Upper lobe of right lung (tissue), 1 donor: ENCODE data around the gene CTSG. TPM values are rescaled to one million over a fixed set of nuclear protein-coding genes. Genes with fewer than 3 reads are reported as not detected.
"Not testable (repeated sequence)": the region's sequence is repeated elsewhere in the genome, so short reads cannot be mapped to it uniquely, and the experiment has no call there.

ENCODE experiments used
- ATAC-seq: fragments of 200-7000 bp; cut with Tn5 transposase; one replicate; pipeline ENCODE4 v1.9.1; 2020; ENCODE audit warnings: mild to moderate bottlenecking, moderate library complexity
- DNase-seq: peaks from one replicate; pipeline ENCODE4 v3.0.0-alpha.2; 2020
- H3K27ac ChIP-seq: fragments of 200-600 bp; one replicate; pipeline ENCODE4 v1.8.0; 2022
- H3K27me3 ChIP-seq: fragments of 200-600 bp; one replicate; pipeline ENCODE4 v1.8.0; 2022; ENCODE audit warnings: mild to moderate bottlenecking
- H3K36me3 ChIP-seq: fragments of 200-600 bp; one replicate; pipeline ENCODE4 v1.8.0; 2022
- H3K4me1 ChIP-seq: fragments of 200-600 bp; one replicate; pipeline ENCODE4 v1.8.0; 2022
- H3K4me3 ChIP-seq: fragments of 200-600 bp; one replicate; pipeline ENCODE4 v1.8.0; 2022; ENCODE audit warnings: mild to moderate bottlenecking
- H3K9me3 ChIP-seq: fragments of 200-600 bp; one replicate; pipeline ENCODE4 v1.8.0; 2022
- intact Hi-C: fragments of 100-400 bp; cut with DNase I; formaldehyde crosslinking; loops from one replicate; pipeline ENCODE4 v1.11.0; 2022
- total RNA-seq: library from RNA; stranded (reverse); fragmentation: NEBNext Ultra II Directional; extraction: Animal tissue kit (Norgen Biotek cat#: 25700); gene quantifications from one replicate; pipeline ENCODE4 v1.2.1, GENCODE V29; 2021
- TF ChIP-seq, protein P1 (sequence below): fragments of 200-600 bp; IDR thresholded peaks from one replicate; pipeline ENCODE4 v1.8.0; 2022; ENCODE audit warnings: antibody characterized with exemption
- donor health status: DM: no; HTN: yes; CAD: no; lungs with severe emphysema.

The CTSG gene
- total RNA-seq, 1 donor from 2014 or later: 9.7 TPM

DNA sequence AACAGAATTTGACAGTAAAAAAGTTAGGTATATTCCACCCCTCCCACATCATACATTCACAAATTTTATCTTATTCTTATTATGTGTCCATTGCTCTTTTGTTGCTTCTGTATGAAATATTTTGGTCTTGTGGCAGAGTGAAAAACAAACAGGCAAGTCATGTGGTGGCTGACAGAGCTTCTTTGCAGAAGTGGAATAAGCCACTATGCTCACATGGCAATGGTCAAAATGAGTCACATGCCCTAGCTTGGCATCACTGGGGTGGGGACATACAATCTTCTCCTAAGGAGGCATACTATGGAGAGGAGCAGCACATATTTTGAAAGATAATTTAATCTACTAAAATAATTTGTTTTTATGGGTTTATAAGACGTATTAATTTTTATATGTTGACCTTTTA lies 40.3 kb downstream of the CTSG start:
- H3K4me3 ChIP-seq: no peak overlapping the region
- ATAC-seq (peak; percentile 74), DNase-seq (no peak)
- TF ChIP-seq, protein P1, sequence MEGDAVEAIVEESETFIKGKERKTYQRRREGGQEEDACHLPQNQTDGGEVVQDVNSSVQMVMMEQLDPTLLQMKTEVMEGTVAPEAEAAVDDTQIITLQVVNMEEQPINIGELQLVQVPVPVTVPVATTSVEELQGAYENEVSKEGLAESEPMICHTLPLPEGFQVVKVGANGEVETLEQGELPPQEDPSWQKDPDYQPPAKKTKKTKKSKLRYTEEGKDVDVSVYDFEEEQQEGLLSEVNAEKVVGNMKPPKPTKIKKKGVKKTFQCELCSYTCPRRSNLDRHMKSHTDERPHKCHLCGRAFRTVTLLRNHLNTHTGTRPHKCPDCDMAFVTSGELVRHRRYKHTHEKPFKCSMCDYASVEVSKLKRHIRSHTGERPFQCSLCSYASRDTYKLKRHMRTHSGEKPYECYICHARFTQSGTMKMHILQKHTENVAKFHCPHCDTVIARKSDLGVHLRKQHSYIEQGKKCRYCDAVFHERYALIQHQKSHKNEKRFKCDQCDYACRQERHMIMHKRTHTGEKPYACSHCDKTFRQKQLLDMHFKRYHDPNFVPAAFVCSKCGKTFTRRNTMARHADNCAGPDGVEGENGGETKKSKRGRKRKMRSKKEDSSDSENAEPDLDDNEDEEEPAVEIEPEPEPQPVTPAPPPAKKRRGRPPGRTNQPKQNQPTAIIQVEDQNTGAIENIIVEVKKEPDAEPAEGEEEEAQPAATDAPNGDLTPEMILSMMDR: no peak
- no peak overlapping the region for H3K27ac ChIP-seq
- no peaks in the 10 kb centered on the region for H3K27me3 ChIP-seq
- no peaks in the 10 kb centered on the region for H3K4me1 ChIP-seq
- no peaks in the 10 kb centered on the region for H3K9me3 ChIP-seq
- intact Hi-C loops: no loop called here
- no peaks in the 10 kb centered on the region for H3K36me3 ChIP-seq

DNA sequence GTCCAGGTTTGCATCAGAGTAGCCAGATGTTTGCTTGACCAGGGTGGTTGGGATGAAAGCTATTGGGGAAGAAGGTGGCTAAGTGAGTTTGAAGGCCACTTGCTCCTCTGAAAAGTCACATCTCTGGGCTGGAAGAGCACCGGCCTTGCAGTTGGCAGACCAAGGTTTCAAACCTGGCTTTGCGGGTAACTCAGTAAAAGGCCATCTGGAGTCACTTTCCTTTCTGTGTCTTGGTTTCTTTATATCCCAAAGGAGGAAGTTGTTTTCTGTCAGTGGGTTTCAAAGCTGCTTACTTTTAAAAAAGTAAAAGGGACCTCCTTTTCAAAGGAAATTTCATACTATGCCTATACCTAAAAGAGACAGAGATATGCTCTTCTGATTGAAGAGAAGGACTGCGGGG lies 41.8 kb downstream of the CTSG start:
- H3K27me3 ChIP-seq: no peaks in the 10 kb centered on the region
- ATAC-seq (no peak), DNase-seq (no peak)
- no peaks in the 10 kb centered on the region for H3K36me3 ChIP-seq
- TF ChIP-seq, protein P1: no peak
- H3K4me1 ChIP-seq: no peaks in the 10 kb centered on the region
- no peaks in the 10 kb centered on the region for H3K9me3 ChIP-seq
- H3K27ac ChIP-seq: no peak overlapping the region
- no peak overlapping the region for H3K4me3 ChIP-seq
- intact Hi-C loops: no loop called here

DNA sequence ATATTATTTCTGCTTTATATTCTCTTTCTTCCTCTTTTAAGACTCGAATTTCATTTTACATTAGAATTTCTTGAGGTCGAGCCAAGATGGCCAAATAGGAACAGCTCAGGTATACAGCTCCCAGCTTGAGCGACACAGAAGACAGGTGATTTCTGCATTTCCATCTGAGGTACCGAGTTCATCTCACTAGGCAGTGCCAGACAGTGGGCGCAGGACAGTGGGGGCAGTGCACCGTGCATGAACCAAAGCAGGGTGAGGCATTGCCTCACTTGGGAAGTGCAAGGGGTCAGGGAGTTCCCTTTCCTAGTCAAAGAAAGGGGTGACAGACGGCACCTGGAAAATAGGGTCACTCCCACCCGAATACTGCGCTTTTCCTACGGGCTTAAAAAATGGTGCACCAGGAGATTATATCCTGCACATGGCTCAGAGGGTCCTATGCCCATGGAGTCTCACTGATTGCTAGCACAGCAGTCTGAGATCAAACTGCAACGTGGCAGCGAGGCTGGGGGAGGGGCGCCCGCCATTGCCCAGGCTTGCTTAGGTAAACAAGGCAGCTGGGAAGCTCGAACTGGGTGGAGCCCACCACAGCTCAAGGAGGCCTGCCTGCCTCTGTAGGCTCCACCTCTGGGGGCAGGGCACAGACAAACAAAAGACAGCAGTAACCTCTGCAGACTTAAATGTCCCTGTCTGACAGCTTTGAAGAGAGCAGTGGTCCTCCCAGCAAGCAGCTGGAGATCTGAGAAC lies 50.0 kb downstream of the CTSG start:
- H3K4me1 ChIP-seq, H3K36me3 ChIP-seq, H3K4me3 ChIP-seq, H3K9me3 ChIP-seq, H3K27ac ChIP-seq, intact Hi-C loops, H3K27me3 ChIP-seq, DNase-seq, ATAC-seq: not testable (repeated sequence)

Other genes starting within 250 kb of the CTSG start
- gene ADCY4, start 241.2 kb downstream of the CTSG start, total RNA-seq: 54.5 TPM
- gene RIPK3, start 236.3 kb downstream of the CTSG start, total RNA-seq: 23.4 TPM
- gene NFATC4, start 208.1 kb downstream of the CTSG start, total RNA-seq: 42.5 TPM
- 16.6 TPM for gene NYNRIN, start 177.2 kb downstream of the CTSG start, total RNA-seq
- 2.9 TPM for gene CBLN3, start 146.6 kb downstream of the CTSG start, total RNA-seq
- gene KHNYN, start 146.3 kb downstream of the CTSG start, total RNA-seq: 56.2 TPM
- 61.6 TPM for gene SDR39U1, start 133.5 kb downstream of the CTSG start, total RNA-seq
- gene CMA1, start 68.0 kb downstream of the CTSG start, total RNA-seq: 1.4 TPM
- 4.7 TPM for gene GZMH, start 33.4 kb upstream of the CTSG start, total RNA-seq
- gene GZMB, start 57.9 kb upstream of the CTSG start, total RNA-seq: 8.1 TPM